Retinal pigment epithelial cell (primary cell): ENCODE measurements around the gene CCAR1.
"Not testable (repeated sequence)": the region's sequence is repeated elsewhere in the genome, so short reads cannot be mapped to it uniquely, and the experiment has no call there.

Experiments
- DNase-seq: peaks from one replicate; pipeline ENCODE4 v3.0.0-alpha.2; 2010; ENCODE audit warnings: low read depth
- H3K4me3 ChIP-seq: 2 replicates; pipeline ENCODE4 v1.5.1; 2011; ENCODE audit warnings: mild to moderate bottlenecking, low read length, control low read depth, moderate library complexity
- CTCF ChIP-seq: conservative IDR thresholded peaks from 2 replicates; pipeline ENCODE4 v1.5.1; 2011; ENCODE audit warnings: low read depth, low read length, control low read depth, inconsistent platforms

The CCAR1 gene

DNA sequence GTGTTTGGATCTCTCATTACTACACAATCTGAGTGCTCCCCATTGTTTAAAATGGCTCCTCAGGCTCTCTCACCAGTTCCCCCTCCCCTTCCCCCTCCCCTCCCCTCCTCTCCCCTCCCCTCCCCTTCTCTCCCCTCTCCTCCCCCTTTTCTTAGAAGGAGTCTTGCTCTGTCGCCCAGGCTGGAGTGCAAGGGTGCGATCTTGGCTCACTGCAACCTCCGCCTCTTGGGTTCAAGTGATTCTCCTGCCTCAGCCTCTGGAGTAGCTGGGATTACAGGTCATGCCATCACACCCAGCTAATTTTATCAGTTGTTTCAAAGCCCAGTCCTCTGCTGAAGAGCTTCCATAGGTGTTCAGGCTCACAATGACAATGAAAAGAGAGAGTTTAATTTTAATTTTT, 3.6 kb upstream of the CCAR1 start:
- TF ChIP-seq CTCF: no peak
- DNase-seq: no peak
- no peak overlapping the region for H3K4me3 ChIP-seq

- no peak for DNase-seq
- peak overlapping the region; percentile 87 for H3K4me3 ChIP-seq
- no peak for TF ChIP-seq CTCF
Observed at GRCh38 chr10:68721673-68722335, 765 bp downstream of the CCAR1 start.

DNA sequence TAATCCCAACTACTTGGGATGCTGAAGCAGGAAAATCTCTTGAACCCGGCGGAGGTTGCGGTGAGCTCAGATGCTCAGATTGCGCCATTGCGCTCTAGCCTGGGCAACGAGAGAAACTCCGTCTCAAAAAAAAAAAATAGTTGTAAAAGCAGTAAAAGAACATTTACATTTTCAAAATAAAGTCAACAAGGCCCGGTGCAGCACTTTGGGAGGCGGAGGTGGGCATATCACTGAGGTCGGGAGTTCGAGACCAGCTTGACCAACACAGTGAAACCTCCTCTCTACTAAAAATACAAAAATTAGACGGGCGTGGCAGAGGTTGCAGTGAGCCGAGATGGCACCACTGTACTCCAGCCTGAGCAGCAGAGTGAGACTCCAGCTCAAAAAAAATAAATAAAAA, 4.0 kb downstream of the CCAR1 start:
- TF ChIP-seq CTCF: no peak
- no peak for DNase-seq
- no peak overlapping the region for H3K4me3 ChIP-seq

GRCh38 chr10:68727146-68727545, 6.1 kb downstream of the CCAR1 start:
- no peak overlapping the region for H3K4me3 ChIP-seq
- no peak for DNase-seq
- no peak for TF ChIP-seq CTCF

DNA sequence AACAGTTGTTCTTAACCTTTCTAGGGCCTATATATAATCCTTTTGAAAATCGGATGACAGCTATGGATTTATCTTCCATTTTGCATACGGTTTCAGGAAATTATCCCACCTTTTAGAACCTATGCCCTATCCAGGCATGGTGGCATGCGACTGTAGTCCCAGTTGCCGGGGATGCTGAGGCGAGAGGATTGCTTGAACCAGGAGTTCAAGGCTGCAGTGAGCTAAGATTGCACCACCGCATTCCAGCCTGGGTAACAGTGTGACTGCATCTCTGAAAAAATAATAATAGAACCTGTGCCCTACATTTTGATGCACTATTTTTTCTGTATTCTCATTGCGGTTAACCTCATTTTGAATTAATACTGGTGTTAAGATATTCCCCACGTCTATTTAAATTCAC, 11.6 kb downstream of the CCAR1 start:
- DNase-seq: no peak
- TF ChIP-seq CTCF: no peak

GRCh38 chr10:68734349-68734748, 13.3 kb downstream of the CCAR1 start:
- H3K4me3 ChIP-seq: no peak overlapping the region
- DNase-seq: no peak
- no peak for TF ChIP-seq CTCF

More for the DNA sequence above, 11.6 kb downstream of the CCAR1 start:
- H3K4me3 ChIP-seq: no peak overlapping the region

DNA sequence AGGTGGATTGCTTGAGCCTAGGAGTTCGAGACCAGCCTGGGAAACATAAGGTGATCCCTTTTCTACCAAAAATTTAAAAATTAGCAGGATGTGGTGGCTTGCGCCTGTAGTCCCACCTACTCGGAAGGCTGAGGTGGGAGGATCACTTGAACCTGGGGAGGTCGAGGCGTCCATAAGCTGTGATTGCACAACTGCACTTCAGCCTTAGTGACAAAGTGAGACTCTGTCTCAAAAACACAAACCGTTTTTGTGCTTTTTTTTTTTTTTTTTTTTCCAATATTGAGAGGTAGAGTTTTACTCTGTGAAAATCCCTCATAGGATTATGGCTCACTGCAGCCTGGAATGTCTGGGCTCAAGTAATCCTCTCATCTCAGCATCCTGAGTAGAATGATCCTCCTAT, 14.1 kb downstream of the CCAR1 start:
- TF ChIP-seq CTCF: no peak
- H3K4me3 ChIP-seq: no peak overlapping the region
- DNase-seq: no peak

GRCh38 chr10:68735739-68736138, 14.7 kb downstream of the CCAR1 start:
- not testable (repeated sequence) for DNase-seq, H3K4me3 ChIP-seq

- H3K4me3 ChIP-seq, DNase-seq: not testable (repeated sequence)
Observed at GRCh38 chr10:68740676-68741075, 19.6 kb downstream of the CCAR1 start.
